NT2/D1 (cell line): ENCODE measurements around the gene H2AZ1.
A peak's percentile ranks its signal among the peaks of the same experiment; 100 is the strongest.
"Not testable (repeated sequence)": the region's sequence is repeated elsewhere in the genome, so short reads cannot be mapped to it uniquely, and the experiment has no call there.

Experiments used
- DNase-seq: peaks from one replicate; pipeline ENCODE4 v3.0.0-alpha.2; 2011; ENCODE audit warnings: low read depth, low spot score
- H3K27me3 ChIP-seq: 2 replicates; pipeline ENCODE4 v1.6.0; 2011; ENCODE audit warnings: mild to moderate bottlenecking; ENCODE audit not compliant: insufficient read length, insufficient read depth
- H3K36me3 ChIP-seq: 2 replicates; pipeline ENCODE4 v1.6.1; 2011; ENCODE audit warnings: mild to moderate bottlenecking, low read length, mixed read lengths; ENCODE audit not compliant: insufficient read depth, insufficient read length
- H3K4me1 ChIP-seq: 2 replicates; pipeline ENCODE4 v1.5.1; 2011; ENCODE audit not compliant: insufficient read depth, insufficient read length
- H3K4me3 ChIP-seq: 2 replicates; pipeline ENCODE4 v1.5.1; 2011; ENCODE audit warnings: low read depth; ENCODE audit not compliant: insufficient read length
- H3K9ac ChIP-seq: 2 replicates; pipeline ENCODE4 v1.6.0; 2011; ENCODE audit warnings: low read depth; ENCODE audit not compliant: insufficient read length
- H3K9me3 ChIP-seq: 2 replicates; pipeline ENCODE4 v1.5.1; 2011; ENCODE audit warnings: mild to moderate bottlenecking, low read length; ENCODE audit not compliant: insufficient read depth
- SUZ12 ChIP-seq: IDR thresholded peaks from 2 replicates; pipeline ENCODE4 v1.6.1; 2011; ENCODE audit not compliant: insufficient read length, insufficient read depth; ENCODE audit errors: extremely low read depth
- YY1 ChIP-seq: IDR thresholded peaks from 2 replicates; pipeline ENCODE4 v1.6.1; 2011; ENCODE audit not compliant: insufficient read length, insufficient read depth
- ZNF274 ChIP-seq: IDR thresholded peaks from 2 replicates; pipeline ENCODE4 v1.6.1; 2011; ENCODE audit warnings: mild to moderate bottlenecking, low read depth, low read length

The H2AZ1 gene

DNA sequence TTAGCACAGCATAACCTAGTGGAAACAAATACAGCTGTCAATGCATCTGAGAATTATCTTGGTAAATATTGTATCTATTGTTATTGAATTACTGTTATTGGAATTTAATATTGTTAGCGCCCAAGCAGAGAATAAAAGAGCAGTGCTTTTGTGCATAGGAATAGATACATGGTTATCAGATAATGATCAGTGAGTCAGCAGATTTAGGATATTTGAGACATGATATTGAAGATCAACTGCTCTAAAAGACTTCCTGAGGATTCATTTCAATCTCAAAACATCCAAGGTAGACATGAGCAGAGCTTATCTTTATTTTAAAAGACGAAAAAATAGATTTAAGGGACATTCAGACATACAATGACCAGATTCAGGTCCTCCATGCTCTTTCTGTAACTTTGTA lies 10.6 kb upstream of the H2AZ1 start:
- no peaks in the 10 kb centered on the region for H3K4me1 ChIP-seq
- no peak overlapping the region for H3K9ac ChIP-seq
- H3K9me3 ChIP-seq: no peaks in the 10 kb centered on the region
- no peak for DNase-seq
- no peak overlapping the region for H3K4me3 ChIP-seq
- H3K36me3 ChIP-seq: no peaks in the 10 kb centered on the region
- TF ChIP-seq YY1: no peak
- no peaks in the 10 kb centered on the region for H3K27me3 ChIP-seq

DNA sequence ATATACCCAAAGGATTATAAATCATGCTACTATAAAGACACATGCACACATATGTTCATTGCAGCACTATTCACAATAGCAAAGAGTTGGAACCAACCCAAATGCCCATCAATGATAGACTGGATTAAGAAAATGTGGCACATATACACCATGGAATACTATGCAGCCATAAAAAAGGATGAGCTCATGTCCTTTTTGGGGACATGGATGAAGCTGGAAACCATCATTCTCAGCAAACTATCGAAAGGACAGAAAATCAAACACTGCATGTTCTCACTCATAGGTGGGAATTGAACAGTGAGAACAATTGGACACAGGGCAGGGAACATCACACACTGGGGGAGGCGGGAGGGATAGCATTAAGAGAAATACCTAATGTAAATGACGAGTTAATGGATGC lies 8.1 kb upstream of the H2AZ1 start:
- not testable (repeated sequence) for H3K36me3 ChIP-seq, H3K9me3 ChIP-seq, H3K4me1 ChIP-seq, H3K27me3 ChIP-seq, H3K4me3 ChIP-seq, DNase-seq, H3K9ac ChIP-seq

DNA sequence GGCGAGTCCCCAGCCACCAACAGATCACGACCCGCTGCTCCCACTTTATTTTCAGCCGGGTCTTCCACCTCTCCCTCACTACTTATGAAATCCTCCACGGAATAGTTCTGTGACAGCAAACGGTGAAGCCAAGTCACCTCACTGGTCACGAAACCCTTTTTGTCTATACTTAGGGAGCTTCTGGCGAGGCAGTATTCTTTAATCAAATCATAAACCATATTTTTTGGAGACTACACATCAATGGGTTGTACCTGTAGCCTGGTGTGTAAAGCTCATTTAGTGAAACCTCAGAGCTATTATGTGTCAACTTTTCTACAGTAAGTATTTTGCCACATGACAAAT lies 809 bp upstream of the H2AZ1 start:
- H3K9me3 ChIP-seq: no peaks in the 10 kb centered on the region
- no peak for DNase-seq
- TF ChIP-seq YY1: no peak
- TF ChIP-seq ZNF274: no peak
- no peak for TF ChIP-seq SUZ12

DNA sequence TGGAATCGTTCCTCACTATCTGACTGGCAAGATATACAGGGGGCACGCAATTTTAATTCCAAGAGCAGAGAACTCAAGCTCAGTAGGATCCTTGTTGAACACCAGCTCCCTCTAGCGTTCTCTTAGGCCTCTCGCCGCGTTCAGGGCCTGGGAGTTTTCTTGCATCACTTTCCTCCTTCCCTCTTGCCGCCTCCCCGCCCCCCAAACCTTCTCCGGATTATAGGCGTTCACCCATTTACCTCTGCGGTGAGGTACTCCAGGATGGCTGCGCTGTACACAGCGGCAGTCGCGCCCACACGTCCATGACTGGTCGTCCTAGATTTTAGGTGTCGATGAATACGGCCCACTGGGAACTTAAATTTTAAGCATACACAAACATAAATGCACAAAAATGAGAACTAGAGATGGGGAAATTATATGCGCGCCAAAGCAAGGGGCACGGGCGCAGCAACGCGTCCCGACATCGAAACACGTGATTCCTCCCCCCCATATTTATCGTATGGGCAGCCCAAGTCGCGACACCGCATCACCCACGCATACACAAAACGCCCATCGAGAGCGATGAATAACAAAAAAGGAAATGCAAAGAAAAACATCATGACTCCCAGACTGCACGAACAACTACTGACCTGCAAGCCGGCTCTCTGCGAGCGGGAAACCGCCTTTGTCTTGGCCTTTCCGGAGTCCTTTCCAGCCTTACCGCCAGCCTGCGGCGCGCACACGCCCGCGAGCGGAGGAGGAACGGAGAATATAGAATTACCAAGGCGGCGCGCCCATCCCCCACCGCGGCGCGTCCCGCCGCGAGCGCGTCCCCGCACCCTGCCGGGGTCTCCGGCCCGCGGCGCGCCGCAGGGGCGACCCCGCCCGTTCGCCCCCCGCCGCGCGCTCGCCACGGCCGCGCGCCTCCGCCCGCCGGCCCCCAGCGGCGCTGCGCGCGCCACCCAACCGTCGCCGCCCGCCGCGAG lies 759 bp downstream of the H2AZ1 start:
- TF ChIP-seq ZNF274 (no peak), YY1 (no peak), SUZ12 (no peak)
- peak overlapping the region; percentile 90 for H3K4me3 ChIP-seq
- no peaks in the 10 kb centered on the region for H3K27me3 ChIP-seq
- peak overlapping the region; percentile 96 for H3K9ac ChIP-seq
- DNase-seq: peak; percentile 72
- H3K36me3 ChIP-seq: peaks cover 25% of the 10 kb centered on the region
- H3K9me3 ChIP-seq: no peaks in the 10 kb centered on the region
- no peaks in the 10 kb centered on the region for H3K4me1 ChIP-seq

More for the DNA sequence above, 809 bp upstream of the H2AZ1 start:
- Histone ChIP-seq H3K27me3 (no peaks in the 10 kb centered on the region), H3K4me1 (no peaks in the 10 kb centered on the region), H3K36me3 (peaks cover 25% of the 10 kb centered on the region), H3K4me3 (peak overlapping the region; percentile 39), H3K9ac (peak overlapping the region; percentile 83)

DNA sequence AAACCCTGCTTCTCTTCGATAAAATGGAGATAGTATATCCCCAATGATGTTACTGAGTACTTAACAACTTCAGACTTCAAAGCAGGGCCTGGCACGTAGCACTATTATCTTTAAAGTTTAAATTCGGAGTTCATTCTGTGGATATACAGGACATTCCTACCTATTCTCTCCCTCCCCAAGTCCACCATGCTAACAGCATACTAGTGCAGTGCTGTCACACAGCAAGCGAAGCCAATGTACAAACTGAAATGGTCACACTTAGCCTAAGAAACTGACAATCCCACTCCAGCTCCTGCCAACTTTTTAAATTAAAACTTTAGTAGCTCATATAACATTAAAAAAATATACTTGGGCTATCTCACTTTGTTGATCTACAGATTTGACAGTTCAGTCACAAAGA lies 2.5 kb downstream of the H2AZ1 start:
- Histone ChIP-seq H3K4me3 (no peak overlapping the region), H3K4me1 (no peaks in the 10 kb centered on the region), H3K9me3 (no peaks in the 10 kb centered on the region), H3K9ac (peak overlapping the region; percentile 33), H3K36me3 (peaks cover 25% of the 10 kb centered on the region), H3K27me3 (no peaks in the 10 kb centered on the region)
- no peak for TF ChIP-seq YY1
- DNase-seq: no peak

DNA sequence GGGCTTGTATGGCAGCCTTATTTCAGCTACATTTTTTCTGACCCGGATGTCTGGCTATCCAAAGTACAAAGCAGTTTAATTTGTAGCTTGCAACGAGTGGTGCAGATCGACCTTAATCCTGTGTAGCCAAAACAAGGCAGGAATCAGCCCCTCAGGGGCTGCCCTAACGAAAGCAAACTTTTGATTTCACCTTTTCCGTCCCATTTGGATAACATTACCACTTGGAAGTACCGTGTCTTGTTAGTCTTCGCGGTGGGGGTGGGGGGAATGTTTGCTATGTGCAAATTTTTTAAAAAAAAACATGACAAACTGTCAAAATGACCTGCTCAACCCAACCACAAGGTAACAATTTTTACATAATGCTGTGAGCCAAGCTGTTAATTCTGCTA lies 2.9 kb downstream of the H2AZ1 start:
- Histone ChIP-seq H3K36me3 (peaks cover 25% of the 10 kb centered on the region), H3K27me3 (no peaks in the 10 kb centered on the region), H3K9ac (peak overlapping the region; percentile 84), H3K4me1 (no peaks in the 10 kb centered on the region), H3K9me3 (no peaks in the 10 kb centered on the region), H3K4me3 (peak overlapping the region; percentile 76)
- no peak for DNase-seq
- no peak for TF ChIP-seq SUZ12
- TF ChIP-seq YY1: no peak
- TF ChIP-seq ZNF274: no peak

DNA sequence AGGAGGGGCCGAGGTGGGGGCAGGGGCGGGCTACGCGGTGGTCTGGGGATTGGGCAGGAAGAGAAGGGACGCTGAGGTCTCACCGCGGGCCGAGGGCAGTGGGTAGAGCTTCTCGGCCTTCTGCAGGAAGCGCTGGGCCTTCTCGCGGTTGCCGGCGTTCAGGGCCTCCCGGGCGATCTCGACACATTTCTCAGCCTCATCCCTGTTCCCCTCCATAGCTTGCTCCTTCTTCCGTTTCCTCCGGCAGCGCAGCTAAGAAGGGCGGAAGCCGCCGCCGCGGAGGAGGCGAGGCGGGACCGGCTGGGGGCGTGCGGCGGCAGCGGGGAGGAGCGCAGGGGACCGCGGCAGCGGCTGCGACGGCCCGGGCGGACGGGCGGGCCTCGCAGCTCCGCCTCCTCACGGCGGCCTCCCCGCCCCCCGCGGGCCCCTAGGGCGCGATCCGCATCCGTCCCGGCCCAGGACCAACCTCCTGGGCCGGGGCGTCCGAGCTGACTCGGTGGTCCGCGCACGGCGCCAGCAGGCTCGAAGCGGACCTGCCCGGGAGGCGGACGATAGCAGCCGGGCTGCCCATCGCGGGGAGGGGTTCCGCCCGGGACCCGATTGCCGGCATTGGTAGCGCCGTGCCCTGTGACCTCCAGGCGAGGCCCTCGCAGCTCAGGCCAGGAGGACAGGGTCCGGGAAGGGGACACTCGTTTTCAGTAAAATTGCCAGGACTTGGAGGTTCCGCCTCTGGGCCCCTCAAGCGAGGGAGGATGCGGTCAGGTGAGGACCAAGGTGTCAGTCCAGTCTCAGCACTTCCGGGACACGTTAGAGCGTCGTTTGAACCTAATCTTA lies 3.5 kb downstream of the H2AZ1 start, which contains the start of gene DNAJB14:
Gene DNAJB14, minus strand, starts transcription at position 263 of the 834 bp plus-strand sequence. Its CDS starts 47 bp downstream, at position 216.
- H3K36me3 ChIP-seq: peaks cover 25% of the 10 kb centered on the region
- H3K4me1 ChIP-seq: no peaks in the 10 kb centered on the region
- TF ChIP-seq ZNF274 (no peak), YY1 (no peak), SUZ12 (no peak)

More for the DNA sequence above, 3.5 kb downstream of the H2AZ1 start, which contains the start of gene DNAJB14:
- Histone ChIP-seq H3K9ac (peak within 1 kb of the TSS; percentile 84), H3K9me3 (no peaks in the 10 kb centered on the region), H3K27me3 (no peaks in the 10 kb centered on the region), H3K4me3 (peak within 1 kb of the TSS; percentile 76)
- peak; percentile 40 for DNase-seq
